Common myeloid progenitor, CD34-positive (primary cell): Measurements from ENCODE around the gene FOLR1. TPM values are rescaled to one million over a fixed set of nuclear protein-coding genes. Genes with fewer than 3 reads are reported as not detected.
"Not testable (repeated sequence)": the region's sequence is repeated elsewhere in the genome, so short reads cannot be mapped to it uniquely, and the experiment has no call there.

Experiments used
- CTCF ChIA-PET: fragments of 350-600 bp; sonication (Branson Sonifier 250); formaldehyde crosslinking; loops from one replicate; lab custom pipeline; 2021; ENCODE audit warnings: antibody characterized with exemption; lab: Charles Lee
- POLR2A ChIA-PET: fragments of 350-600 bp; sonication (Branson Sonifier 250); formaldehyde crosslinking; loops from one replicate; lab custom pipeline; 2021; ENCODE audit warnings: antibody characterized with exemption; lab: Charles Lee
- DNase-seq, 3 donors: peaks; one replicate each; pipeline versions ENCODE4 v3.0.0 to v3.0.0-alpha.2; 2013
- H3K27ac ChIP-seq, 2 experiments: 1 replicate in 1 of 2; 2 replicates in 1 of 2; pipeline ENCODE4 v1.7.0; 2013; ENCODE audit warnings: inconsistent platforms in 2 of 2, low read length in 2 of 2, mild to moderate bottlenecking in 2 of 2, low read depth in 1 of 2, moderate library complexity in 1 of 2; ENCODE audit not compliant: severe bottlenecking in 2 of 2, insufficient read depth in 1 of 2, poor library complexity in 1 of 2
- H3K27me3 ChIP-seq, 5 experiments: replicated peaks in 2 of 5; 1 replicate in 3 of 5; 2 replicates in 2 of 5; pipeline versions ENCODE4 v1.6.1 to v1.7.0; 2013; ENCODE audit warnings: low read length in 4 of 5, mild to moderate bottlenecking in 2 of 5, moderate library complexity in 2 of 5, inconsistent platforms in 1 of 5; ENCODE audit not compliant: insufficient read depth in 5 of 5, control insufficient read depth in 4 of 5
- H3K36me3 ChIP-seq, 4 experiments: 1 replicate in 2 of 4; 2 replicates in 2 of 4; pipeline versions ENCODE4 v1.6.1 to v1.7.0; 2013; ENCODE audit warnings: low read length in 3 of 4, control low read depth in 1 of 4, mild to moderate bottlenecking in 1 of 4; ENCODE audit not compliant: control insufficient read depth in 4 of 4, insufficient read depth in 4 of 4
- H3K4me1 ChIP-seq, 4 experiments: 1 replicate in 3 of 4; 2 replicates in 1 of 4; pipeline versions ENCODE4 v1.6.1 to v1.7.1; 2013; ENCODE audit warnings: low read length in 3 of 4, mild to moderate bottlenecking in 3 of 4, control low read depth in 1 of 4, inconsistent platforms in 1 of 4, moderate library complexity in 1 of 4; ENCODE audit not compliant: control insufficient read depth in 4 of 4, insufficient read depth in 4 of 4; ENCODE audit errors: control extremely low read depth in 1 of 4
- H3K4me3 ChIP-seq, 7 experiments: 1 replicate in 4 of 7; 2 replicates in 3 of 7; pipeline versions ENCODE4 v1.5.1 to v1.7.0; 2013; ENCODE audit warnings: mild to moderate bottlenecking in 7 of 7, low read length in 6 of 7, moderate library complexity in 6 of 7, inconsistent platforms in 2 of 7, low read depth in 2 of 7, control low read depth in 1 of 7; ENCODE audit not compliant: insufficient read depth in 4 of 7, control insufficient read depth in 1 of 7; ENCODE audit errors: extremely low read depth in 1 of 7
- H3K9me3 ChIP-seq, 5 experiments: 1 replicate in 4 of 5; 2 replicates in 1 of 5; pipeline versions ENCODE4 v1.6.1 to v1.7.1; 2013; ENCODE audit warnings: low read length in 4 of 5, mild to moderate bottlenecking in 2 of 5, inconsistent platforms in 1 of 5, low read depth in 1 of 5, moderate library complexity in 1 of 5; ENCODE audit not compliant: control insufficient read depth in 4 of 5, insufficient read depth in 2 of 5; ENCODE audit errors: control extremely low read depth in 1 of 5
- WGBS: methylation state at CpG from one replicate; pipeline ENCODE4 v1.1.5; 2013; ENCODE audit not compliant: insufficient coverage; 5-methylcytosine and 5-hydroxymethylcytosine counted together
- polyA plus RNA-seq: library from polyadenylated mRNA; unstranded; fragments of 120-200 nt; gene quantifications from one replicate; pipeline ENCODE4 v1.2.1, GENCODE V29; 2013

FOLR1 gene
- not detected for polyA plus RNA-seq

DNA sequence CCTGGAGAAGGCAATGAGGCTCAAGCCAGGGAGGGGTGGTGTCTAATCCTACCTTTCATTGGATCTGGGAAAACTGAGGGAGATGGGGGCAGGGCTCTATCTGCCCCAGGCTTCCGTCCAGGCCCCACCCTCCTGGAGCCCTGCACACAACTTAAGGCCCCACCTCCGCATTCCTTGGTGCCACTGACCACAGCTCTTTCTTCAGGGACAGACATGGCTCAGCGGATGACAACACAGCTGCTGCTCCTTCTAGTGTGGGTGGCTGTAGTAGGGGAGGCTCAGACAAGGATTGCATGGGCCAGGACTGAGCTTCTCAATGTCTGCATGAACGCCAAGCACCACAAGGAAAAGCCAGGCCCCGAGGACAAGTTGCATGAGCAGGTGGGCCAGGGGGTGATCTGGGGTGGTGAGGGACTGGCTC is at the start of gene FOLR1:
Gene FOLR1, plus strand, starts transcription at position 180 of the 421 bp plus-strand sequence. Its CDS starts 34 bp downstream, at position 214.
- CTCF ChIA-PET = no interaction called here
- Histone ChIP-seq H3K4me3 (no peak within 1 kb of the TSS), H3K36me3 (no peaks in the 10 kb centered on the region), H3K9me3 (no peaks in the 10 kb centered on the region), H3K27ac (no peak within 1 kb of the TSS), H3K27me3 (no peaks in the 10 kb centered on the region), H3K4me1 (no peaks in the 10 kb centered on the region)
- no peak for DNase-seq
- POLR2A ChIA-PET = no interaction called here
- WGBS = 89% methylated on average over 3 of the region's 5 CpGs

GRCh38 chr11:72142543-72142942 is 49.4 kb upstream of the FOLR1 start:
- H3K27ac ChIP-seq, POLR2A ChIA-PET: not testable (repeated sequence)
- no CpG with 5 or more reads among the region's 1 CpG for WGBS

DNA sequence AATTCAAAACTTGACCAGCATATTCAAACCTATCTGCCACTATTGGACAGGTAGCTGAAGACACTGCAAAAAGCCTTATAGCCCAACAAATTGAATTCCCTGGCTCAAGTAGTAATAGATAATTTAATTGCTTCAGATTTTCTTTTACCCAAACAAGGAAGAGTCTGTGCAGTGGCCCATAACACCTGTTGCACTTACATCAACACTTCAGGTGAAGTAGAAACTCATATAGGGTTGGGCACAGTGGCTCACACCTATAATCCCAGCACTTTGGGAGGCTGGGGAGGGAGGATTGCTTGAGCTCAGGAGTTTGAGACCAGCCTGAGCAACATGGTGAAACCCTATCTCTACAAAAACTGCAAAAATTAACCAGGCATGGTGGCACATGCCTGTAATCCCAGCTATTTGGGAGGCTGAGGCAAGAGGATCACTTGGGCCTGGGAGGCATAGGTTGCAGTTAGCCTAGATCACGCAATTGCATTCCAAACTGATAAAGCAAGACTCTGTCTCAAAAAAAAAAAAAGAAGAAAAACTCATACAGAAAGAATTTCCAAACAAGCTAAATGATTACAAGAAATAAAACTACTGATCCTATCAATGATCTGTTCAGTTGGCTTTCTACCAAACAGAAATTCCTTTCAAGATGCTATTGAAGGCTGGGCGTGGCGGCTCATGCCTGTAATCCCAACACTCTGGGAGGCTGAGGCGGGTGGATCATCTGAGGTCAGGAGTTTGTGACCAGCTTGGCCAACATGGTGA is 47.0 kb upstream of the FOLR1 start:
- Histone ChIP-seq H3K36me3 (no peaks in the 10 kb centered on the region), H3K27me3 (no peaks in the 10 kb centered on the region), H3K4me1 (peaks cover 0 to 4% (median 2%) of the 10 kb centered on the region in 4 experiments), H3K4me3 (no peak overlapping the region), H3K9me3 (no peaks in the 10 kb centered on the region), H3K27ac (no peak overlapping the region)
- CTCF ChIA-PET = interaction anchor here (0.6 to 5.2 kb wide), 29 partner anchors 8 to 290 kb away, joined by 3 to 46 read pairs (median 7); partner anchors contain the start of genes ANAPC15 and LAMTOR1
- 100% methylated on average over 4 of the region's 4 CpGs for WGBS
- DNase-seq = no peak
- POLR2A ChIA-PET = no interaction called here

More at GRCh38 chr11:72142543-72142942, 49.4 kb upstream of the FOLR1 start:
- H3K4me1 ChIP-seq, H3K9me3 ChIP-seq, DNase-seq, H3K36me3 ChIP-seq, H3K27me3 ChIP-seq, H3K4me3 ChIP-seq: not testable (repeated sequence)
- CTCF ChIA-PET = interaction anchor here (1.0 to 5.2 kb wide), 9 partner anchors 10 to 123 kb away, joined by 3 to 20 read pairs (median 8); partner anchors contain the start of gene ANAPC15

DNA sequence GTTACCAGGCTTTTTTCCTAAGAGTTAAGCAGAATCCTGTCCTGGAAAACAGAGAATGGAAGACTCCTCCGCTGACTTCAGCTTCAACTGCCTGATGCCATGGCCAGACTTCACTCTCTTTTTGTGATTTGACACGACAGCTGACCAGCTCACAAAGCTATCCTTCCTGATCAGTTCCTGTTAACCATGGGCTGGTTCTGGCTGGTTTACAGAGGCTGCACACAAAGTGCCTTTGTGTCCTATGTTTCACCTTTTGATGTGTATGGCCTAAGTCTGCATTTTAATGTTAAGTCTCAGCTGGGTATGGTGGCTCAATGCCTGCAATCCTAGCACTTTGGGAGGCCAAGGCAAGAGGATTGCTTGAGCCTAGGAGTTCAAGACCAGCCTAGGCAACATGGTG is 45.3 kb upstream of the FOLR1 start:
- ChIA-PET CTCF (interaction anchor here (1.0 to 5.2 kb wide), 9 partner anchors 10 to 170 kb away, joined by 3 to 20 read pairs (median 4); no protein-coding TSS in a partner anchor), POLR2A (no interaction called here)
- Histone ChIP-seq H3K4me1 (peaks cover 0 to 4% (median 2%) of the 10 kb centered on the region in 4 experiments), H3K4me3 (no peak overlapping the region), H3K27me3 (no peaks in the 10 kb centered on the region), H3K27ac (no peak overlapping the region), H3K36me3 (no peaks in the 10 kb centered on the region), H3K9me3 (no peaks in the 10 kb centered on the region)
- no peak for DNase-seq
- WGBS = 46% methylated on average over 2 of the region's 2 CpGs

GRCh38 chr11:72150882-72151281 is 41.1 kb upstream of the FOLR1 start:
- ChIA-PET CTCF (interaction anchor here (0.8 to 1.5 kb wide), 2 partner anchors 49 to 125 kb away, joined by 3 to 6 read pairs; no protein-coding TSS in a partner anchor), POLR2A (interaction anchor here (0.6 to 0.8 kb wide), 2 partner anchors 131 to 196 kb away, joined by 4 read pairs; no protein-coding TSS in a partner anchor)
- Histone ChIP-seq H3K36me3 (no peaks in the 10 kb centered on the region), H3K4me3 (no peak overlapping the region), H3K4me1 (no peaks in the 10 kb centered on the region), H3K27ac (no peak overlapping the region), H3K9me3 (no peaks in the 10 kb centered on the region), H3K27me3 (no peaks in the 10 kb centered on the region)
- WGBS = 91% methylated on average over 3 of the region's 4 CpGs
- no peak for DNase-seq

- H3K36me3 ChIP-seq, POLR2A ChIA-PET, H3K9me3 ChIP-seq, H3K4me1 ChIP-seq, H3K27me3 ChIP-seq, DNase-seq, H3K27ac ChIP-seq, H3K4me3 ChIP-seq: not testable (repeated sequence)
- CTCF ChIA-PET = interaction anchor here (1.2 to 2.7 kb wide), 5 partner anchors 10 to 277 kb away, joined by 3 to 12 read pairs (median 3); no protein-coding TSS in a partner anchor
- 93% methylated on average over 2 of the region's 6 CpGs for WGBS
Observed at GRCh38 chr11:72153874-72154273, 38.1 kb upstream of the FOLR1 start.

DNA sequence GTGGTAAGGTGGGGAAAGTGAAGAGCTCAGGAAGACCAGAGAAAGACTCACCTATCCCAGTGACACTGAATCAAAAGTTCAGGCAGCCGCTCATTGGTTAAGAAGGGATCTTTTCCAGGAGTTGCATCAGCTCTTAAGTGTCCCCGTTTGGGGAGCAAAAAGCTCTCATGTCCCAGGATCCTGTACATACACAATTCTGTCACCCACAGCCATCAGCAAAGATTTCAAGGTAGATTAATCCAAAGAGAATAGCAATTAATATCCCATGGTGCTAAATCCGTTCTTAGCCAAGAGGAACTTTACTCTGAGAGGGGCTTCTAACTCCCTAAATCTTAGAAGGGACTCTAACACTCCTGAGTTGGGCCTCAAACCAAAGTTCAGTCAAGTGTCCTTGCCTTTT is 37.1 kb upstream of the FOLR1 start:
- H3K4me1 ChIP-seq = no peaks in the 10 kb centered on the region
- CTCF ChIA-PET = interaction anchor here (1.4 to 4.0 kb wide), 3 partner anchors 10 to 75 kb away, joined by 3 to 20 read pairs (median 4); no protein-coding TSS in a partner anchor
- no peaks in the 10 kb centered on the region for H3K9me3 ChIP-seq
- H3K27me3 ChIP-seq = no peaks in the 10 kb centered on the region
- POLR2A ChIA-PET = no interaction called here
- 100% methylated on average over 1 of the region's 3 CpGs for WGBS
- H3K27ac ChIP-seq = no peak overlapping the region
- H3K36me3 ChIP-seq = no peaks in the 10 kb centered on the region
- no peak for DNase-seq
- H3K4me3 ChIP-seq = no peak overlapping the region
